Spleen (tissue), 7 donors: ENCODE data around the gene SYT17.

Experiments used
- CTCF ChIP-seq, 11 experiments: fragments of 200-600 bp in 7 of 11; fragments of 450-650 bp in 4 of 11; sonication (generic) in 4 of 11; IDR thresholded peaks in 8 of 11; conservative IDR thresholded peaks in 3 of 11; 1 replicate in 7 of 11; 2 replicates in 4 of 11; pipeline versions ENCODE4 v1.4.0 to v1.8.0; 2016 to 2021; ENCODE audit warnings: antibody characterized with exemption in 11 of 11, inconsistent platforms in 4 of 11, mild to moderate bottlenecking in 1 of 11
- POLR2AphosphoS5 ChIP-seq, 3 donors: sonication (generic); formaldehyde crosslinking; IDR thresholded peaks; one replicate each; pipeline ENCODE4 v1.5.1; 2017; ENCODE audit warnings: antibody characterized with exemption in 3 of 3
- donor health status: DM: no; HTN: no; CAD: no; lungs with moderate emphysema.
- donor health status: DM: no; HTN: no; CAD: no.
- donor health status: DM: no; HTN: no; CAD: no.

- TF ChIP-seq CTCF (IDR thresholded peaks at IDR 0.05 in 8 of 11, conservative IDR thresholded peaks at IDR 0.05 in 3 of 11) (no peak), POLR2AphosphoS5 (IDR thresholded peaks at IDR 0.05) (no peak)
Measured at GRCh38 chr16:19163215-19163614, 4.8 kb upstream of the SYT17 start.
